HFFc6 (cell line): ENCODE measurements around the gene OPN3. TPM values are rescaled to one million over a fixed set of nuclear protein-coding genes. Genes with fewer than 3 reads are reported as not detected.

ENCODE experiments used
- DNase-seq: peaks from one replicate; pipeline ENCODE4 v3.0.0-alpha.2; 2018
- H3K27ac Mint-ChIP-seq: 2 replicates; pipeline ENCODE4 v1.8.0; 2020; ENCODE audit warnings: mild to moderate bottlenecking, mixed read lengths
- H3K27me3 Mint-ChIP-seq: 2 replicates; pipeline ENCODE4 v1.8.0; 2021; ENCODE audit warnings: mild to moderate bottlenecking, moderate library complexity, mixed read lengths; ENCODE audit not compliant: insufficient read depth
- H3K36me3 Mint-ChIP-seq: 2 replicates; pipeline ENCODE4 v1.8.0; 2021; ENCODE audit warnings: low read depth, mixed read lengths
- H3K4me1 Mint-ChIP-seq: 2 replicates; pipeline ENCODE4 v1.8.0; 2020; ENCODE audit warnings: low read depth, mixed read lengths
- H3K4me3 Mint-ChIP-seq: 2 replicates; pipeline ENCODE4 v1.8.0; 2020; ENCODE audit warnings: mild to moderate bottlenecking, moderate library complexity, mixed read lengths
- H3K9me3 Mint-ChIP-seq: 2 replicates; pipeline ENCODE4 v1.8.0; 2020; ENCODE audit warnings: mild to moderate bottlenecking, mixed read lengths
- CTCF ChIP-seq: fragments of 200-600 bp; sonication (generic); IDR thresholded peaks from 2 replicates; pipeline ENCODE4 v1.5.0; 2021; ENCODE audit warnings: antibody characterized with exemption, mild to moderate bottlenecking
- total RNA-seq, 6 experiments: library from RNA; stranded (reverse); fragmentation: NEBNext Ultra II Directional; extraction: Animal tissue kit (Norgen Biotek cat#: 25700); gene quantifications; 2 replicates in 1 of 6; 3 replicates in 5 of 6; pipeline ENCODE4 v1.2.3, GENCODE V29; 2021

OPN3 gene
- total RNA-seq, 6 experiments from 2014 or later: 7.3 to 13.1 (median 9.7) TPM

- no peak for TF ChIP-seq CTCF
- H3K4me1 Mint-ChIP-seq: peaks cover 20% of the 10 kb centered on the region
- peaks cover 10% of the 10 kb centered on the region for H3K27me3 Mint-ChIP-seq
- peaks cover 4% of the 10 kb centered on the region; the same call in 1 of the 2 replicates for H3K9me3 Mint-ChIP-seq
- no peak overlapping the region for H3K27ac Mint-ChIP-seq
- DNase-seq: no peak
- 0 out of 2 replicates have a peak, but pooled peaks cover 9% of the 10 kb centered on the region for H3K36me3 Mint-ChIP-seq
- H3K4me3 Mint-ChIP-seq: no peak overlapping the region
Observed at GRCh38 chr1:241646201-241646600, 6.0 kb upstream of the OPN3 start.

GRCh38 chr1:241645199-241645598 lies 5.0 kb upstream of the OPN3 start:
- H3K4me3 Mint-ChIP-seq: no peak overlapping the region

GRCh38 chr1:241644259-241644658 lies 4.1 kb upstream of the OPN3 start:
- H3K4me1 Mint-ChIP-seq: peaks cover 29% of the 10 kb centered on the region
- H3K9me3 Mint-ChIP-seq: peaks cover 4% of the 10 kb centered on the region; the same call in 1 of the 2 replicates
- H3K27ac Mint-ChIP-seq: no peak overlapping the region
- H3K36me3 Mint-ChIP-seq: 0 out of 2 replicates have a peak, but pooled peaks cover 9% of the 10 kb centered on the region
- peaks cover 7% of the 10 kb centered on the region for H3K27me3 Mint-ChIP-seq
- DNase-seq: no peak
- no peak for TF ChIP-seq CTCF
- no peak overlapping the region for H3K4me3 Mint-ChIP-seq

More at GRCh38 chr1:241645199-241645598, 5.0 kb upstream of the OPN3 start:
- peaks cover 29% of the 10 kb centered on the region for H3K4me1 Mint-ChIP-seq
- H3K27me3 Mint-ChIP-seq: peaks cover 9% of the 10 kb centered on the region
- TF ChIP-seq CTCF: no peak
- H3K36me3 Mint-ChIP-seq: 0 out of 2 replicates have a peak, but pooled peaks cover 9% of the 10 kb centered on the region
- H3K27ac Mint-ChIP-seq: no peak overlapping the region
- peaks cover 4% of the 10 kb centered on the region; the same call in 1 of the 2 replicates for H3K9me3 Mint-ChIP-seq
- no peak for DNase-seq

- Mint-ChIP-seq H3K27ac (no peak overlapping the region), H3K27me3 (peaks cover 7% of the 10 kb centered on the region), H3K9me3 (peaks cover 4% of the 10 kb centered on the region; the same call in 1 of the 2 replicates), H3K36me3 (0 out of 2 replicates have a peak, but pooled peaks cover 9% of the 10 kb centered on the region), H3K4me1 (peaks cover 41% of the 10 kb centered on the region), H3K4me3 (no peak overlapping the region)
- DNase-seq: no peak
- no peak for TF ChIP-seq CTCF
Observed at GRCh38 chr1:241642593-241642944, 2.4 kb upstream of the OPN3 start.

- no peak for TF ChIP-seq CTCF
- 0 out of 2 replicates have a peak, but pooled peaks cover 9% of the 10 kb centered on the region for H3K36me3 Mint-ChIP-seq
- peak overlapping the region; percentile 6; the same call in 1 of the 2 replicates for H3K4me3 Mint-ChIP-seq
- H3K27me3 Mint-ChIP-seq: peaks cover 7% of the 10 kb centered on the region
- DNase-seq: peak; percentile 65
- H3K4me1 Mint-ChIP-seq: peaks cover 44% of the 10 kb centered on the region
- H3K9me3 Mint-ChIP-seq: peaks cover 4% of the 10 kb centered on the region; the same call in 1 of the 2 replicates
- peak overlapping the region; percentile 76 for H3K27ac Mint-ChIP-seq
Observed at GRCh38 chr1:241641773-241642592, 1.8 kb upstream of the OPN3 start.
